ENCODE results near the gene FAF2. TPM values are rescaled to one million over a fixed set of nuclear protein-coding genes. Genes with fewer than 3 reads are reported as not detected.
"Not testable (repeated sequence)": the region's sequence is repeated elsewhere in the genome, so short reads cannot be mapped to it uniquely, and the experiment has no call there.

FAF2 gene
- total RNA-seq, 1 donor from 2014 or later, result 47.2 TPM

- peak; percentile 21 for DNase-seq (ENCODE audit: low spot score)
These were observed 94.6 kb downstream of the FAF2 start for GRCh38 chr5:176542596-176543427.

GRCh38 chr5:176543428-176544182 lies 95.4 kb downstream of the FAF2 start:
- DNase-seq (ENCODE audit: low spot score), result peak; percentile 56

- no peak for DNase-seq (ENCODE audit: low spot score)
These were observed 97.2 kb downstream of the FAF2 start for GRCh38 chr5:176545388-176545736.

GRCh38 chr5:176545737-176546509 lies 97.7 kb downstream of the FAF2 start:
- no peak for DNase-seq (ENCODE audit: low spot score)

- DNase-seq (ENCODE audit: low spot score), result no peak
These were observed 99.6 kb downstream of the FAF2 start for GRCh38 chr5:176547802-176548201.

GRCh38 chr5:176548967-176549444 lies 100.8 kb downstream of the FAF2 start, which contains the start of gene CDHR2:
Gene CDHR2 (plus strand): TSS chr5:176549342. CDS start chr5:176565353, 16,011 bp downstream.
- DNase-seq (ENCODE audit: low spot score), result no peak

- no peak for DNase-seq (ENCODE audit: low spot score)
These were observed 101.7 kb downstream of the FAF2 start for GRCh38 chr5:176549871-176550270.

GRCh38 chr5:176550275-176550831 lies 102.2 kb downstream of the FAF2 start:
- no peak for DNase-seq (ENCODE audit: low spot score)

GRCh38 chr5:176550937-176551336 lies 102.8 kb downstream of the FAF2 start:
- not testable (repeated sequence) for DNase-seq (ENCODE audit: low spot score)

GRCh38 chr5:176552332-176552869 lies 104.2 kb downstream of the FAF2 start:
- DNase-seq (ENCODE audit: low spot score), result no peak

GRCh38 chr5:176553260-176554085 lies 105.3 kb downstream of the FAF2 start:
- DNase-seq (ENCODE audit: low spot score), result no peak

- no peak for DNase-seq (ENCODE audit: low spot score)
These were observed 109.7 kb downstream of the FAF2 start for GRCh38 chr5:176557846-176558245.

Other genes starting within 250 kb of the FAF2 start
- gene SIMC1, start 210.0 kb upstream of the FAF2 start, total RNA-seq (ENCODE audit: insufficient read depth, low replicate concordance), result 3.4 TPM
- 35.6 TPM for gene KIAA1191, start 86.6 kb upstream of the FAF2 start, total RNA-seq (ENCODE audit: insufficient read depth, low replicate concordance)
- 8.9 TPM for gene ARL10, start 82.9 kb upstream of the FAF2 start, total RNA-seq (ENCODE audit: insufficient read depth, low replicate concordance)
- gene NOP16, start 59.8 kb upstream of the FAF2 start, total RNA-seq (ENCODE audit: insufficient read depth, low replicate concordance), result 13.2 TPM
- gene HIGD2A, start 59.6 kb upstream of the FAF2 start, total RNA-seq (ENCODE audit: insufficient read depth, low replicate concordance), result 37.8 TPM
- 108 TPM for gene CLTB, start 31.8 kb upstream of the FAF2 start, total RNA-seq (ENCODE audit: insufficient read depth, low replicate concordance)
- gene RNF44, start 89.0 kb downstream of the FAF2 start, total RNA-seq (ENCODE audit: insufficient read depth, low replicate concordance), result 0.24 TPM
- gene CDHR2, start 101.0 kb downstream of the FAF2 start, total RNA-seq (ENCODE audit: insufficient read depth, low replicate concordance), result not detected
- gene GPRIN1, start 161.8 kb downstream of the FAF2 start, total RNA-seq (ENCODE audit: insufficient read depth, low replicate concordance), result 0.72 TPM
- gene SNCB, start 182.1 kb downstream of the FAF2 start, total RNA-seq (ENCODE audit: insufficient read depth, low replicate concordance), result not detected
- 5.3 TPM for gene EIF4E1B, start 182.3 kb downstream of the FAF2 start, total RNA-seq (ENCODE audit: insufficient read depth, low replicate concordance)
- gene TSPAN17, start 199.1 kb downstream of the FAF2 start, total RNA-seq (ENCODE audit: insufficient read depth, low replicate concordance), result 14.7 TPM

Data from umbilical cord (tissue), 2 donors.